ENCODE results near the gene FOXB1. TPM values are rescaled to one million over a fixed set of nuclear protein-coding genes. Genes with fewer than 3 reads are reported as not detected.

The FOXB1 gene
- total RNA-seq, 1 experiment from 2014 or later, result 0.06 TPM

GRCh38 chr15:59998950-59999611 lies 5.0 kb upstream of the FOXB1 start:
- DNase-seq (ENCODE audit: low read depth), result no peak

- DNase-seq (ENCODE audit: low read depth), result no peak
Measured at GRCh38 chr15:59999612-60000112, 4.4 kb upstream of the FOXB1 start.

- peak; percentile 51 for DNase-seq (ENCODE audit: low read depth)
Measured at GRCh38 chr15:60000113-60000823, 3.8 kb upstream of the FOXB1 start.

- no peak for DNase-seq (ENCODE audit: low read depth)
Measured at GRCh38 chr15:60000824-60001609, 3.1 kb upstream of the FOXB1 start.

- no peak for DNase-seq (ENCODE audit: low read depth)
Measured at GRCh38 chr15:60001610-60002527, 2.2 kb upstream of the FOXB1 start.

- no peak for DNase-seq (ENCODE audit: low read depth)
Measured at GRCh38 chr15:60002528-60003218, 1.4 kb upstream of the FOXB1 start.

- no peak for DNase-seq (ENCODE audit: low read depth)
Measured at GRCh38 chr15:60003243-60004008, 685 bp upstream of the FOXB1 start.

- peak; percentile 56 for DNase-seq (ENCODE audit: low read depth)
Measured at GRCh38 chr15:60004846-60005351, 788 bp downstream of the FOXB1 start.

GRCh38 chr15:60005352-60006202 lies 1.5 kb downstream of the FOXB1 start:
- DNase-seq (ENCODE audit: low read depth), result no peak

GRCh38 chr15:60006203-60006862 lies 2.2 kb downstream of the FOXB1 start:
- peak; percentile 71 for DNase-seq (ENCODE audit: low read depth)

GRCh38 chr15:60006873-60007272 lies 2.8 kb downstream of the FOXB1 start:
- DNase-seq (ENCODE audit: low read depth), result no peak

- DNase-seq (ENCODE audit: low read depth), result no peak
Measured at GRCh38 chr15:60009124-60009960, 5.2 kb downstream of the FOXB1 start.

GRCh38 chr15:60009980-60010732 lies 6.0 kb downstream of the FOXB1 start:
- DNase-seq (ENCODE audit: low read depth), result no peak

- DNase-seq (ENCODE audit: low read depth), result no peak
Measured at GRCh38 chr15:60010858-60011257, 6.7 kb downstream of the FOXB1 start.

GRCh38 chr15:60012695-60013094 lies 8.6 kb downstream of the FOXB1 start:
- DNase-seq (ENCODE audit: low read depth), result no peak
